Activated T-cell treated with anti-CD3 and anti-CD28 coated beads for 4 hours (primary cell): ENCODE results near the gene FMO2.
A peak's percentile ranks its signal among the peaks of the same experiment; 100 is the strongest.

Experiments
- DNase-seq: peaks from one replicate; pipeline ENCODE4 v3.0.0-alpha.2; 2020

FMO2 gene

DNA sequence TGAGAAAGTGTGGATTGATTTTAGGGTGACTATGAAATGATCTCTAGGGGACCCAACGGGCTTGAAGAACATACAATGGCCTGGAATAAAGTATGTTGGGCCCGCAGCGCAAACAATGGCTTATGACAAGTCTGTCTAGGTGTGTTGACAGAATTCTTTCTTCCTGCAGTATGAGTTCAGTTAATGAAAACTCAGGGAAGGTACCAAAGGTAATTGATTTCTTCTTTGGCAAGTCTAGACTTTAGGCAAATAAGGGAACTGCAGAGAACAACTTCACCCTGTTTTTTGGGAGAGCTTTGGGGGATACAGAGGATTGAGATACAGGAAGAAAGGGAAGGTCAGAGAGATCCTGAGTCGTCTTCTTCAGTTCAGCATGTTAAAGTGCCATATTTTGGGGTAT is 7.8 kb upstream of the FMO2 start:
- DNase-seq, result no peak

DNA sequence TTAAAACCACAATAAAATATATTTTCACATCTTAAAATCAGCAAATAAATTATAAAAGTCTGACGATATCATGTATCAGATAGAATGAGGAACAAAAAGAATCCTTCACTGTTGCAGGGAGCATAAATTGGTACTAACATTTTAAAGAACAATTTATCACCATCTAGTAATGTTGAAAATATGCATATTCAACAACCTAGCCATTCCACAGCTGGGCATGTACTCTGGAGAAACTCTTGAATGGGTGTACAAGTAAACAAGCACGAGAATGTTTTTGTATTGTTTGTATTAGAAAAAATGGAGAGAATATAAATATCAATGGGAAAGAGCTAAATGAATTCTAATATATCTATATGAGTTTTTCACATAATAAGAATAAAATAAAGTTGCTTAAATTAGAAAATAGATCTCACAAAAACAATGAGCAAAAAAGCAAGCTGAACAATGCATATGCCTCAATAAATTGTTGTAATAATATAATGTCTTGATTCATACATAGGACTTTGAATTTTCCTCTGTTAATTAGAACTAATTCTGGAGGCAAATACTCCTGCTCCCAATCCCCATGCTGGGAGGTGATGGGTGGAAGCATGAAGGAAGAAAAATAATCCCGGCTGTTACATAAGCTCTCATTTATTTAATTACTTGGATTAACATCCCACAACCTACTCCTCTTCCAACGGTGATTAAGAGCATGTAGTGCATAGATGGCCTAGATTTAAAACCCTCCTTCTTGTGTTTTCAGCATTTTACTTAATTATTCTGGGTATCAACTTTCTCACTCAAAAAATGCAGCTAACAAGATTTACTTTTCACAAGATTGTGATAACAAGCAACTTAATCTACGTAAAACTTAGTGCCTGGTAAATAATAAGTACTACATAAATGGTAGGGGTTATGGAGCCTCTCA is 5.5 kb upstream of the FMO2 start:
- DNase-seq, result no peak

DNA sequence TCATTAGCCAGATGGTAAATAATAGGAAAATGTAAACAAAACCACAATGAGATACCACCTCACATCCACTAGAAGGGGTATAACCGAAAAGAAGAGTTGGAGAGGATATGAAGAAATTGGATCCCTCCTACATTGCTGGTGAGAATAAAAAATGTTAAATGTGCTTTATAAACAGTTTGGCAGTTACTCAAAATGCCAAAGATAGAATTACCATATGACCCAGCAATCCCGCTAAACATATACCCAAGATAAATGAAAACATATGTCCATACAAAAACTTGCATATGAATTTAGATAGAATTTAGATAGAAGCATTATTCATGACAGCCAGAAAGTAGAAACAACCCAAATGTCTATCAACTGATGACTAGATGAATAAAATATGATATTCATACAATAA is 4.4 kb upstream of the FMO2 start:
- no peak for DNase-seq

- peak; percentile 9 for DNase-seq
Observed at GRCh38 chr1:171188388-171189266, 3.5 kb downstream of the FMO2 start.

- DNase-seq, result no peak
Observed at GRCh38 chr1:171191992-171192391, 6.9 kb downstream of the FMO2 start.

DNA sequence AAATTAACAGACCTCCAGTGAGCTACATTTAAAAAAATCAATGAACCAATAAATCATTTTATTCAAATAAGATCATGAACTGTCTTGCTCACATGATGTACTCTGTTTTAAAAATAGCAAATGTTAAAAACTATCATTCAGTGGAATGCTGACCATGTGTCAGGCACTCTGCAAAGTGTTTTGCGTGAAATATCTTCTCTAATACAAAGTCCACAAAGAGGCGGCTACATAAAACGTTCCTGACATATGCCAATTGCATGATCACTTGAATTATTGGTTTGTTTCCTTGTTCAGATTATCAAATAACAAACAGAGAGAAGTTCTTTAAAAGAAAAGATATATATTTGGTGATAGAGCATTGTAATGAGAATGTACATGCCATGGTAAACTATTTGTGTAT is 10.7 kb downstream of the FMO2 start:
- DNase-seq, result no peak

DNA sequence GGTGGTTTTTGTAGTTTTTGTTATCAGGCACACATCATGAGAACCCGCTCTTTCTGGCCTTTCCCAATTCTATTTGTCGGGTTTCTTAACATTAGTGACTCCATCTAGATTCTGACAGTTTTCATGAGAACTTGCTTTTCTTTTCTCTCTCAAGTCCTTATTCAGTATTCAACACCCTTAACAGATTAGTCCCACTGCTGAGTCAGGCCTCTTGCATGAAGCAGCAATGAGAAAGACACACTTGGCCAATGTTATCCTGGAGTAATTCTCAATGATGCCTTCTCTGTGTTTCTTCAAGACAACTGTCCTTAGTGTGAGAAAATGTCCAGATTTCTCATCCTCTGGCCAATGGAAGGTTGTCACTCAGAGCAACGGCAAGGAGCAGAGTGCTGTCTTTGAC is 11.3 kb downstream of the FMO2 start:
- no peak for DNase-seq

- DNase-seq, result no peak
Observed at GRCh38 chr1:171198081-171198480, 13.0 kb downstream of the FMO2 start.

DNA sequence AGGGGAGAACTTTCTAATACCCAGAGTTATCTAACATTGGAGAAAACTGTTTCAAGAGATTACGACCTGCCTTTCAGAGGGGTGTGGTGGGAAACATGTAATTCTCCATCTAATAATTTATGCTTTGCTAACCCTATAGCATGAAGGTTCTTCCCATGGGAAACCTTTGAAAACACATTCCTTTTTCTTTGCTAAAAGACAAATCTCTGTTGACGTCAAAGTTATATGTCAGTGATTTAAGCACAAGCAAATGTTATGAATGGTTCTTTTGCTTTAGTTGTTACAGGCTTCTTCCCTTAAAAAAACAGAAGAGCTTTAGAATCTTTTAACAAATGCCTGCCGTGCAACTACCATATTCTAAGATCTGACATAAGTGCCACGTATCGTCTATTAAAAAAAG is 19.2 kb downstream of the FMO2 start:
- DNase-seq, result no peak

- DNase-seq, result no peak
Observed at GRCh38 chr1:171206204-171206977, 21.3 kb downstream of the FMO2 start.

- no peak for DNase-seq
Observed at GRCh38 chr1:171206978-171207355, 21.9 kb downstream of the FMO2 start.

GRCh38 chr1:171207377-171207776 is 22.3 kb downstream of the FMO2 start:
- no peak for DNase-seq

DNA sequence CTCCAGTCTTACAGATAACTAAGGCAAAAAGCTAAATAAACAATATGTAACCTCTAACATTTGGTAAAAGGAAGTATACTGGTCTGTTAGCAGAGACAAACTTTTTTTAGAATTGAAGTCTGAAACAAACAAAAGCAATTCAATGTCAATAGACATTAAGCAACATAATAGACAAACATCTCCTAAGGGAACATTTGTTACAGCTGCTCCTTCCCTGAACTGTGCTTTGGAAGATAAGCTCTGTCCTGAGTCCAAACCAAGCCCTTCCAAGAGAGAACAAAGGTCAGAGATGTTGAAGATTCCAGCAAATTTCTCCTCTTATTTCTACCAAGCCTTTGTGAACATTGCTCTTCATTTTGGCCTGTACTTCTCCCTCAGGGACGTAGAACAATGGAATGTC is 25.3 kb downstream of the FMO2 start:
- no peak for DNase-seq

DNA sequence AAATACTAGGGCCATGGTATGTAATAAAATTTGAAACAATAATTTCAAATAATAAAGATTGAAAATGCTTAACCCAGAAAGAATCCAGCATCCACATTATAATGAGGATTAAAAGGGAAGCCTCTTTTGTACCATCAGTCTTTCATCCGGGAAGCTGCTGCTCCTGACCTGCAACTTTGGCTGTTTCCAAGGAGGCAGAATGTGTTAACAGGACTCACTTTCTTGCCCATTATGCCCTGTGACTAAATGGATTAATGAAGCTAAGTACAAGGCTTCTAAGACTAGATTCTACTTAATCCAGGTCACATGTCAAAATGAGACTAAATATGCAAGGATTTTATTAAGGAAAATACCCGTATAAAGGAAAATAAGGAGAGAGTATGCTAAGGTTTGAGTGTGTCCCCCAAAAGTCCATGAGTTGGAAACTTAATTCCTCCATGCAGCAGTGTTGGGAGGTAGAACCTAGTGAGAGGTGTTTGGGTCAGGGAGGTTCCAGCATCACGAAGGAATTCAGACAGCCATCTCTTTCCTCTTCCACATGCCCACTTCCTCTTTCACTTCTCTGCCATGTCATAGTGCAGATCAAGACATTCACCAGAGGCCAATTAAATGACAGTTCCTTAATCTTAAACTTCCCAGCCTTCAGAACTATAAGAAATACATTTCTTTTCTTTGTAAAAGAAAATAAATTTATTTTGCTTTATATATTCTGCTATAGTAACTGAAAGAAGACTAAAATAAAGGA is 27.7 kb downstream of the FMO2 start:
- DNase-seq, result no peak

DNA sequence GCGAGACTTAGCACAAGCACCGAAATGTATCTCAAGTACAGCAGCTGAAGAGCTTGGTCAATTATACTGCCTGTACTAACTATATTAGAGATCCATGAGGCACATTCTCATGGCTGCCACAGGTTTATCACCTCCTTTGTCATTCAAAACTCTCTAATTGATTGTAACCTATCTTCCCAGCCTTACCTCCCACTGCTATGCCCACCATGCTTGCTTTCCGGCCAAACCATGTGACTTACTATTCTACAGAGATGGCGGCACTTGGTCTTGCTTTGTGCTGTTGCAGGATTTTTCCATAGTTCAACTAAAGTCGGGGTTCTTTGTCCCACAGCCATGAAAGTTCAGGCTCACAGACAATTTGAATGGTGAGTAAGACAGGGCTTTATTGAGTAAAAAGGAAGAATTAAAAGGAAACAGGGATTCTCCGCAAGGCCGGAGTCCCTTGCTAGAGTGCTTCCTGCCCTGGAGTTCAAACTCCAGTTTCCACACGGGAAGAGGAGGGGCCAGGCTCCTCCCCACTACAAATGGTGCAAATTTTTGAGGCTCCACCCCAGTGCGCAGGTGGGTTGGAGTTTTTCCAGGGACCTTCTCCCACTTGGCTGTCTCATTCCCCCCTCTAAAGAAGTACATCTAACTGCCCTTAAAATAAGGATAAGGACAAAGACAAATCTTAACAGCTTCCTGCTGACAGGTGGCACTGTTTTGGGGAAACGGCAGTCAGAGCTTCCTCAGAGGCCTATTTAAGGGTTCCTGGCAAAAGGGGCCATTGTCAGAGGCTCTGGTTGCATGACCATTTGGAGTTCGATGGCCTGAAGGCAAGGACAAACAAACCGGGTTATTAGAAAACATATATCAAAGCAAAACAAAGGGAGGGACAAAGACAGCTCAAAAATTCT is 28.7 kb downstream of the FMO2 start:
- DNase-seq, result no peak

GRCh38 chr1:171217658-171218443 is 32.8 kb downstream of the FMO2 start:
- DNase-seq, result no peak

- no peak for DNase-seq
Observed at GRCh38 chr1:171218661-171219060, 33.6 kb downstream of the FMO2 start.

DNA sequence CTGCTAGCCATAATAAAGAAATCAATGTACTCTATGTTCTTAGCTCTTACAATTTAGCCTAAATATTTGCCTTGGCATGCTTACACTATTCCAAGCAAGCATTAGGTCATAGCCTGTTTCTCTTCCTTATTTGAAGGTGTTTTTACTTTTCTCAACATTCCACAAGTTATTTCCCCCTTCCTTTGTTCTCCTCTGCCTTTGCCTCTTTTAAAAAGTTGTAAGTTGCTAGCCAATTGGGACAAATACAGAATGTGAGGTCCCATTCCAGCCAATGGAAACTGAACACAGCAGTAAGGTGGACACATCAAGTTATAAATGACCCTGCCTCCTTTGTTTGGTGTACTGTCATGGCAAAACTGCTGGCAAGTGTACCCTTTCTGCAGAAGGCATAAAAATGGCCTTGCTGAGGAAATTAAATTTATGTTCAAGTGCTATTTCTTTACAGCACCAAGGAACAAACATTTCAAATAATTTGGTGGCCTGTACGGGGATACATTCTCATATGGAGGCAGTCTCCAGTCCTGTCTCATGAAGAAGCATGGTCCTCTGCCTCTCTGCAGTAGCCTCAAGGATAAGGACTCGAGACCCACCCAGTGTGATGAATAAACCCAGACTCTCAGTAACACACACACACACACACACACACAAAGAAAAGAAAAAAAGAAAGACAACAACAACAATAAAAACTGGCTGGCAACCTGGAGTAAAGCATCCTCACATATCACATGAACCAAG is 34.4 kb downstream of the FMO2 start:
- no peak for DNase-seq

GRCh38 chr1:171220081-171220420 is 35.0 kb downstream of the FMO2 start:
- no peak for DNase-seq

DNA sequence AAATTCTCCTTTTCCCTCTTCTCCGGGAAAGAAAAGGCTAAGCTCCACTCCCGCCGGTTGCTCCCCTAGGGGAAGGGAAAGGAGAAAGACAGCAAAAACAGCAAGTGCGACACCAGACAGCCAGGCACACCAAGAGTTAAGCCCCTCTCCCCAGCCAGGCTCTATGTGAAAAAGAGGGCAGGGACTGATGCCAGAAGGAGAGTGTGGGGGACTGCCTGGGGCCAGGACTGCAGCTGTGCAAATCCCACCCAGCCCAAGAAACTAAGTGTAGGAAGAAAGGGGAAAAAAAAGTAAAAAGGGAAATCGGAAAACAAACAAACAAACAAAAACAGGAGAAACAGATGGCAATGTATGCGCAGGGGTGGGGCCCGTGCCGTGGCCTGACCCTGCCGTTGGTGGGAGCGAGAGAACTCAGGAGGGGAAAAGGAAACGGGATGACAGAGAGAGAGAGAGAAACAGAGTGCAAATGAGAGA is 35.5 kb downstream of the FMO2 start:
- no peak for DNase-seq
